HepG2 (cell line): ENCODE data around the gene GIMAP8. TPM values are rescaled to one million over a fixed set of nuclear protein-coding genes. Genes with fewer than 3 reads are reported as not detected.

Experiments
- AGO2 ChIP-seq: fragments of 200-400 bp; formaldehyde crosslinking; optimal IDR thresholded peaks from 2 replicates; pipeline ENCODE3; 2017; ENCODE audit warnings: mild to moderate bottlenecking, low read depth, low read length, moderate library complexity
- ATF7 ChIP-seq, 2 experiments: fragments of 450-650 bp in 1 of 2; sonication (generic) in 1 of 2; formaldehyde crosslinking in 1 of 2; IDR thresholded peaks; 2 replicates each; pipeline versions ENCODE4 v1.4.0 to v1.6.1; 2016 to 2020; ENCODE audit warnings: antibody characterized with exemption in 1 of 2, mild to moderate bottlenecking in 1 of 2, missing genetic modification reagents in 1 of 2
- BCL3 ChIP-seq: sonication (generic); formaldehyde crosslinking; IDR thresholded peaks from 2 replicates; pipeline ENCODE4 v1.5.1; 2020; ENCODE audit warnings: mild to moderate bottlenecking, missing genetic modification reagents, moderate library complexity
- ERF ChIP-seq: IDR thresholded peaks from 2 replicates; pipeline ENCODE4 v1.6.1; 2018; ENCODE audit warnings: missing biosample characterization, missing genetic modification reagents
- FLYWCH1 ChIP-seq: sonication (generic); formaldehyde crosslinking; IDR thresholded peaks from 2 replicates; pipeline ENCODE4 v1.8.1; 2023; ENCODE audit warnings: mild to moderate bottlenecking, missing genetic modification reagents
- FOXO1 ChIP-seq: sonication (generic); formaldehyde crosslinking; IDR thresholded peaks from 2 replicates; pipeline ENCODE4 v1.4.0; 2020; ENCODE audit warnings: missing genetic modification reagents
- IKZF1 ChIP-seq: fragments of 450-650 bp; IDR thresholded peaks from 2 replicates; pipeline ENCODE4 v1.7.1; 2016
- IRX3 ChIP-seq: sonication (generic); formaldehyde crosslinking; IDR thresholded peaks from 2 replicates; pipeline ENCODE4 v1.8.1; 2023; ENCODE audit warnings: mild to moderate bottlenecking, low read depth, missing genetic modification reagents, borderline replicate concordance
- KDM6A ChIP-seq: IDR thresholded peaks from 2 replicates; pipeline ENCODE4 v1.6.1; 2016; ENCODE audit warnings: low read depth
- MTF2 ChIP-seq: sonication (generic); formaldehyde crosslinking; IDR thresholded peaks from 2 replicates; pipeline ENCODE4 v1.5.0; 2020; ENCODE audit warnings: missing genetic modification reagents, borderline replicate concordance
- PAX8 ChIP-seq: sonication (generic); formaldehyde crosslinking; IDR thresholded peaks from 2 replicates; pipeline ENCODE4 v1.8.0; 2022; ENCODE audit warnings: mild to moderate bottlenecking, missing genetic modification reagents, borderline replicate concordance
- PITX1 ChIP-seq: sonication (generic); formaldehyde crosslinking; IDR thresholded peaks from 2 replicates; pipeline ENCODE4 v1.5.1; 2020; ENCODE audit warnings: mild to moderate bottlenecking, missing genetic modification reagents
- RXRB ChIP-seq: IDR thresholded peaks from 2 replicates; pipeline ENCODE4 v1.6.1; 2016; ENCODE audit warnings: borderline replicate concordance, missing genetic modification reagents, missing compliant biosample characterization
- SAP130 ChIP-seq: IDR thresholded peaks from 2 replicates; pipeline ENCODE4 v1.6.1; 2016; ENCODE audit warnings: low read depth
- ZBTB34 ChIP-seq: sonication (generic); formaldehyde crosslinking; IDR thresholded peaks from 2 replicates; pipeline ENCODE4 v1.8.0; 2022; ENCODE audit warnings: mild to moderate bottlenecking, missing genetic modification reagents
- ZFX ChIP-seq: sonication (generic); formaldehyde crosslinking; IDR thresholded peaks from 2 replicates; pipeline ENCODE4 v1.4.0; 2020; ENCODE audit warnings: mild to moderate bottlenecking, low read depth, missing genetic modification reagents, moderate library complexity
- ZNF260 ChIP-seq: sonication (generic); formaldehyde crosslinking; IDR thresholded peaks from 2 replicates; pipeline ENCODE4 v1.4.0; 2020; ENCODE audit warnings: missing genetic modification reagents, low read depth, mild to moderate bottlenecking, borderline replicate concordance
- ZNF367 ChIP-seq: sonication (generic); formaldehyde crosslinking; IDR thresholded peaks from 2 replicates; pipeline ENCODE4 v1.4.0; 2020; ENCODE audit warnings: missing genetic modification reagents, borderline replicate concordance
- ZNF546 ChIP-seq: sonication (generic); formaldehyde crosslinking; conservative IDR thresholded peaks from 2 replicates; pipeline ENCODE4 v1.8.1; 2023; ENCODE audit warnings: mild to moderate bottlenecking, missing genetic modification reagents
- ZNF607 ChIP-seq: sonication (generic); formaldehyde crosslinking; IDR thresholded peaks from 2 replicates; pipeline ENCODE4 v1.5.1; 2020; ENCODE audit warnings: missing genetic modification reagents, mild to moderate bottlenecking, borderline replicate concordance
- ZNF761 ChIP-seq: sonication (generic); formaldehyde crosslinking; conservative IDR thresholded peaks from 2 replicates; pipeline ENCODE4 v1.4.0; 2020; ENCODE audit warnings: mild to moderate bottlenecking, missing genetic modification reagents
- ZNF766 ChIP-seq: sonication (generic); formaldehyde crosslinking; IDR thresholded peaks from 2 replicates; pipeline ENCODE4 v1.5.0; 2020; ENCODE audit warnings: missing genetic modification reagents, borderline replicate concordance
- ZNF790 ChIP-seq: sonication (generic); formaldehyde crosslinking; IDR thresholded peaks from 2 replicates; pipeline ENCODE4 v1.8.0; 2022; ENCODE audit warnings: missing genetic modification reagents, mild to moderate bottlenecking, borderline replicate concordance
- polyA plus RNA-seq, 8 experiments: library from polyadenylated mRNA; depleted of rRNA in 3 of 8; stranded (reverse) in 7 of 8; unstranded in 1 of 8; fragments of >200 nt; fragmentation: Illumina TruSeq in 4 of 8; extraction: Trizol in 4 of 8; gene quantifications; 2 replicates each; pipeline versions ENCODE4 v1.2.1 to v1.2.3, GENCODE V29; 2011 to 2016; ENCODE audit warnings: low read depth in 4 of 8, missing spikeins in 1 of 8, mixed read lengths in 1 of 8; ENCODE audit not compliant: insufficient read depth in 1 of 8
- total RNA-seq, 5 experiments: library from RNA; depleted of rRNA; stranded (reverse); fragments of >200 nt; fragmentation: Illumina TruSeq; extraction: Trizol; gene quantifications; 2 replicates each; pipeline ENCODE4 v1.2.3, GENCODE V29; 2016; ENCODE audit warnings: low read depth in 1 of 5
- TF ChIP-seq, protein P1 (sequence below): sonication (generic); formaldehyde crosslinking; IDR thresholded peaks from 2 replicates; pipeline ENCODE4 v1.5.0; 2020; ENCODE audit warnings: mild to moderate bottlenecking, missing genetic modification reagents
- TF ChIP-seq, protein P2 (sequence below): sonication (generic); formaldehyde crosslinking; IDR thresholded peaks from 2 replicates; pipeline ENCODE4 v1.5.0; 2020; ENCODE audit warnings: missing genetic modification reagents

Gene GIMAP8
- total and polyA plus RNA-seq, 2 of the 13 experiments (the other 11 are each of a cell fraction or from before 2014, with no cell fraction given), result not detected

DNA sequence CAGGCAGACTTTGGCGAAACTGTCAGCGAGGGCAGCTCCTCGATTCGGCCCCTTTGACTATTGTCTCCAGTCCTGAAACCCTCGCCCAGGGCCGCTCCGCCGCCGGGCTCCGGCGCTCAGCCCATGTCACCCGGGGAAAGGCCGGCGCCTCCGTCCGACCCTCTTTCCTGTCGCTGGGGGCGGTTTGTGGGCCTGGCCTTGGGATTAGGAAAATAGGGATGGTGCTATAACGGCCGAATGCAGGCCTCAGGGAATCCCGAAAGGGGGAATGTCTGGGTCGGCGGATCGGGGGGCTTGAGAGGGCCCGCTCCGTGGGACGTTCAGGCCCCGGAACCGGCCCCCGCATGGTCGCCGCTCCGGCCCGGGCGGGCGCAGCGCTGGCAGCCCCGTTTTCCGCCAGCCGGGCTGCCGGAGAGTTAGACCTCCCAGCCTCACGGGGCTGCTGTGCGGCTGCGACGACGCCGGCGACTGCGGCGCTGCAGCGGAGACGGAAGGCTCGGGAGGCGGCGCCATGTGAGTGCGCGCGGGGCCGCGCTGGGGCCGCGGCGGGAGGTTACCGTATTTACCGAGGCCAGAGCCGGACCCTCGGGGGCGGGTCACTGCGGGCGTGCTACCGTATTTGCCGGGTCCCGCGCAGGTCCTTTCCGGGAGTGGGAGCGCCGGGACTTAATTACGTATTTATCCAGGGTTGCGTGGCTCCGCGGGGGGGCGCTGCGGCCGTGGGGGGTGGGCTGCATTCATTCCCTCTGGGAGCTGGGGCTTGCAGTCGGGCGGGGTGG lies 45.4 kb upstream of the GIMAP8 start (continued):
- TF ChIP-seq, protein P1, sequence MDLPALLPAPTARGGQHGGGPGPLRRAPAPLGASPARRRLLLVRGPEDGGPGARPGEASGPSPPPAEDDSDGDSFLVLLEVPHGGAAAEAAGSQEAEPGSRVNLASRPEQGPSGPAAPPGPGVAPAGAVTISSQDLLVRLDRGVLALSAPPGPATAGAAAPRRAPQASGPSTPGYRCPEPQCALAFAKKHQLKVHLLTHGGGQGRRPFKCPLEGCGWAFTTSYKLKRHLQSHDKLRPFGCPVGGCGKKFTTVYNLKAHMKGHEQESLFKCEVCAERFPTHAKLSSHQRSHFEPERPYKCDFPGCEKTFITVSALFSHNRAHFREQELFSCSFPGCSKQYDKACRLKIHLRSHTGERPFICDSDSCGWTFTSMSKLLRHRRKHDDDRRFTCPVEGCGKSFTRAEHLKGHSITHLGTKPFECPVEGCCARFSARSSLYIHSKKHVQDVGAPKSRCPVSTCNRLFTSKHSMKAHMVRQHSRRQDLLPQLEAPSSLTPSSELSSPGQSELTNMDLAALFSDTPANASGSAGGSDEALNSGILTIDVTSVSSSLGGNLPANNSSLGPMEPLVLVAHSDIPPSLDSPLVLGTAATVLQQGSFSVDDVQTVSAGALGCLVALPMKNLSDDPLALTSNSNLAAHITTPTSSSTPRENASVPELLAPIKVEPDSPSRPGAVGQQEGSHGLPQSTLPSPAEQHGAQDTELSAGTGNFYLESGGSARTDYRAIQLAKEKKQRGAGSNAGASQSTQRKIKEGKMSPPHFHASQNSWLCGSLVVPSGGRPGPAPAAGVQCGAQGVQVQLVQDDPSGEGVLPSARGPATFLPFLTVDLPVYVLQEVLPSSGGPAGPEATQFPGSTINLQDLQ (CRISPR knock-in tag), result no peak
- TF ChIP-seq IKZF1 (no peak), KDM6A (CRISPR knock-in tag) (no peak), ZNF761 (CRISPR knock-in tag) (peak; percentile 88), ATF7 (IDR thresholded peaks at IDR 0.05) (no peak), ATF7 (CRISPR knock-in tag; IDR thresholded peaks at IDR 0.05) (peak; percentile 43; the same call in 1 of the 2 replicates), ZFX (peak; percentile 85), RXRB (CRISPR knock-in tag) (peak; percentile 50), ZNF790 (CRISPR knock-in tag) (no peak; the same call in 1 of the 2 replicates), ZBTB34 (CRISPR knock-in tag) (no peak), ZNF546 (CRISPR knock-in tag) (peak; percentile 94; the same call in 1 of the 2 replicates), ZNF367 (CRISPR knock-in tag) (no peak), MTF2 (no peak), BCL3 (no peak), ZNF607 (CRISPR knock-in tag) (peak; percentile 84), ZNF260 (CRISPR knock-in tag) (no peak), ERF (CRISPR knock-in tag) (0 out of 2 replicates have a peak, but pooled peaks have one; percentile 37), AGO2 (peak; percentile 90), PAX8 (no peak), IRX3 (CRISPR knock-in tag) (no peak), SAP130 (peak; percentile 84), ZNF766 (CRISPR knock-in tag) (peak; percentile 52; the same call in 1 of the 2 replicates), FLYWCH1 (CRISPR knock-in tag) (no peak), FOXO1 (CRISPR knock-in tag) (peak; percentile 62), PITX1 (CRISPR knock-in tag) (no peak)
- TF ChIP-seq, protein P2, sequence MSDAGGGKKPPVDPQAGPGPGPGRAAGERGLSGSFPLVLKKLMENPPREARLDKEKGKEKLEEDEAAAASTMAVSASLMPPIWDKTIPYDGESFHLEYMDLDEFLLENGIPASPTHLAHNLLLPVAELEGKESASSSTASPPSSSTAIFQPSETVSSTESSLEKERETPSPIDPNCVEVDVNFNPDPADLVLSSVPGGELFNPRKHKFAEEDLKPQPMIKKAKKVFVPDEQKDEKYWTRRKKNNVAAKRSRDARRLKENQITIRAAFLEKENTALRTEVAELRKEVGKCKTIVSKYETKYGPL (CRISPR knock-in tag), result no peak
